ENCODE data around the gene CLIC5. TPM values are rescaled to one million over a fixed set of nuclear protein-coding genes. Genes with fewer than 3 reads are reported as not detected.

The CLIC5 gene
- total and polyA plus RNA-seq, 2 of the 8 experiments (the other 6 are each of a cell fraction or from before 2014, with no cell fraction given): 0.12 to 0.15 TPM

DNA sequence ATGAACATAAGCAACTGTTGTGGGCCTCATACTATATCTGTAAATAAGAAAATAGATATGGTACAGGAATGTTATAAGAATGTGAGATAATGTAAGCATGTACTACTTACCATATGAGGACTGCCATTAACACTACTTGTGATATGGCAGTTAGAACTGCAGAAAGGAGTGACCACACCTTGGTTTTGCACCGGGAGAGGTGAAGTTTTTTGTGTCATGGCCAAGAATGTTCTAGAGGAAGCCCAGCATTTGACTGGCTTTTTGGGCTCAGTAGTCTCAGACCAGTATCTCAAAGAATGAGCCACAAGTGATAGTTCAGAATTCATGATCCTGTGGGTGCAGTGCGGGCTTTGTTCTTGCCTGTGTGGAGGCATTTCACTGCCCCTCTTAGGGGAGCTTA, 123.5 kb downstream of the CLIC5 start:
- Histone ChIP-seq H3K23me2 (ENCODE audit: low read depth, low read length) (no peaks in the 10 kb centered on the region), H3K18ac (ENCODE audit: extremely low read depth, low read length) (no peak overlapping the region), H3K36me3 (ENCODE audit: control insufficient read depth in 2 of 4, insufficient read depth in 4 of 4, low read length in 3 of 4) (no peaks in the 10 kb centered on the region), H3K79me2 (ENCODE audit: control insufficient read depth in 1 of 2, insufficient read depth in 2 of 2, low read length in 2 of 2) (no peaks in the 10 kb centered on the region), H3K4me1 (replicated peaks in 1 of 4; ENCODE audit: control insufficient read depth in 3 of 4, insufficient read depth in 4 of 4, low read length in 3 of 4) (no peaks in the 10 kb centered on the region), H3K14ac (ENCODE audit: insufficient read length) (no peak overlapping the region), H2AK5ac (ENCODE audit: low read depth, low read length) (no peak overlapping the region), H2AFZ (ENCODE audit: low read length) (no peak overlapping the region), H3K56ac (replicated peaks; ENCODE audit: insufficient read length, low read depth, low read length) (no peak overlapping the region), H4K8ac (ENCODE audit: extremely low read depth, insufficient read depth, low read length) (peak overlapping the region; percentile 42; the same call in 1 of the 2 replicates), H2BK5ac (ENCODE audit: low read depth, low read length) (no peak overlapping the region), H3K9ac (replicated peaks in 1 of 4; ENCODE audit: extremely low read depth in 1 of 4, low read depth in 3 of 4, low read length in 3 of 4) (no peak overlapping the region), H3K4me3 (ENCODE audit: extremely low read depth in 1 of 4, insufficient read depth in 2 of 4, low read depth in 3 of 4, low read length in 4 of 4) (no peak overlapping the region), H3K79me1 (ENCODE audit: low read depth, low read length) (no peaks in the 10 kb centered on the region), H4K5ac (ENCODE audit: insufficient read length, low read depth, low read length) (no peak overlapping the region), H3K9me3 (ENCODE audit: insufficient read depth in 2 of 2, low read depth in 1 of 2, low read length in 1 of 2) (no peaks in the 10 kb centered on the region), H4K91ac (replicated peaks; ENCODE audit: insufficient read length, low read length) (no peak overlapping the region), H3K4me2 (ENCODE audit: insufficient read depth in 1 of 2, low read depth in 2 of 2, low read length in 2 of 2) (no peak overlapping the region), H3K27me3 (replicated peaks in 1 of 4; ENCODE audit: control insufficient read depth in 3 of 4, extremely low read depth in 1 of 4, insufficient read depth in 3 of 4, low read length in 3 of 4) (no peaks in the 10 kb centered on the region), H2BK12ac (ENCODE audit: low read depth, low read length) (no peak overlapping the region), H3K27ac (ENCODE audit: low read depth, low read length) (no peak overlapping the region), H3K23ac (ENCODE audit: insufficient read length) (no peak overlapping the region), H2BK20ac (ENCODE audit: low read length) (no peak overlapping the region), H2BK120ac (replicated peaks; ENCODE audit: low read depth, low read length) (no peak overlapping the region), H2BK15ac (ENCODE audit: low read length) (no peak overlapping the region), H4K20me1 (replicated peaks in 1 of 2; ENCODE audit: control insufficient read depth in 1 of 2, insufficient read depth in 2 of 2, low read length in 2 of 2) (no peaks in the 10 kb centered on the region), H3K4ac (replicated peaks; ENCODE audit: insufficient read length, low read depth, low read length) (no peak overlapping the region)
- FAIRE-seq (no peak), DNase-seq (ENCODE audit: low read depth in 1 of 2, low spot score in 2 of 2) (no peak)
- ChIA-PET POLR2A (ENCODE audit: partially characterized antibody) (no interaction called here), CTCF (ENCODE audit: partially characterized antibody) (no interaction called here)
- 92% methylated on average over 2 of the region's 2 CpGs; no CpG with 5 or more reads in 1 of the 2 experiments for WGBS, 2 experiments (ENCODE audit: extremely low coverage in 1 of 2, insufficient coverage in 1 of 2, insufficient read length in 1 of 2, insufficient replicate concordance in 2 of 2, low coverage in 1 of 2, low lambda C conversion rate in 2 of 2, missing lambda C conversion rate in 1 of 2)
- TF ChIP-seq SRF (IDR thresholded peaks at IDR 0.05; ENCODE audit: low read depth, low read length) (no peak), NRF1 (IDR thresholded peaks at IDR 0.05; ENCODE audit: low read depth, low read length) (no peak), KDM4A (IDR thresholded peaks at IDR 0.05; ENCODE audit: low read depth, low read length, severe bottlenecking) (no peak), ATF3 (IDR thresholded peaks at IDR 0.05; ENCODE audit: insufficient read depth, low read depth, low read length) (no peak), SIN3A (conservative IDR thresholded peaks at IDR 0.05 in 1 of 2, IDR thresholded peaks at IDR 0.05 in 1 of 2; ENCODE audit: low read depth in 1 of 2, low read length in 2 of 2) (no peak), RFX5 (IDR thresholded peaks at IDR 0.05; ENCODE audit: borderline replicate concordance, low read depth, low read length) (no peak), CTBP2 (IDR thresholded peaks at IDR 0.05; ENCODE audit: borderline replicate concordance, insufficient read depth, insufficient read length, low read length) (no peak), JUN (IDR thresholded peaks at IDR 0.05; ENCODE audit: low read depth, low read length) (no peak), POU5F1 (IDR thresholded peaks at IDR 0.05; ENCODE audit: low read depth, low read length) (no peak), HDAC2 (IDR thresholded peaks at IDR 0.05; ENCODE audit: borderline replicate concordance in 1 of 2, low read depth in 2 of 2, low read length in 2 of 2) (no peak)
- TF ChIP-seq, protein P1, sequence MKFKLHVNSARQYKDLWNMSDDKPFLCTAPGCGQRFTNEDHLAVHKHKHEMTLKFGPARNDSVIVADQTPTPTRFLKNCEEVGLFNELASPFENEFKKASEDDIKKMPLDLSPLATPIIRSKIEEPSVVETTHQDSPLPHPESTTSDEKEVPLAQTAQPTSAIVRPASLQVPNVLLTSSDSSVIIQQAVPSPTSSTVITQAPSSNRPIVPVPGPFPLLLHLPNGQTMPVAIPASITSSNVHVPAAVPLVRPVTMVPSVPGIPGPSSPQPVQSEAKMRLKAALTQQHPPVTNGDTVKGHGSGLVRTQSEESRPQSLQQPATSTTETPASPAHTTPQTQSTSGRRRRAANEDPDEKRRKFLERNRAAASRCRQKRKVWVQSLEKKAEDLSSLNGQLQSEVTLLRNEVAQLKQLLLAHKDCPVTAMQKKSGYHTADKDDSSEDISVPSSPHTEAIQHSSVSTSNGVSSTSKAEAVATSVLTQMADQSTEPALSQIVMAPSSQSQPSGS (IDR thresholded peaks at IDR 0.05; ENCODE audit: low read length): no peak

All from H1 (cell line).